K562 treated with DMSO at 1 percent for 12 hours (cell line): ENCODE measurements around the gene SFT2D3. TPM values are rescaled to one million over a fixed set of nuclear protein-coding genes. Genes with fewer than 3 reads are reported as not detected.

ENCODE experiments used
- total RNA-seq: library from RNA; unstranded; fragments of 300-600 nt; gene quantifications from 2 replicates; pipeline ENCODE4 v1.2.3, GENCODE V29; 2022; ENCODE audit not compliant: insufficient read depth

Gene SFT2D3, protein sequence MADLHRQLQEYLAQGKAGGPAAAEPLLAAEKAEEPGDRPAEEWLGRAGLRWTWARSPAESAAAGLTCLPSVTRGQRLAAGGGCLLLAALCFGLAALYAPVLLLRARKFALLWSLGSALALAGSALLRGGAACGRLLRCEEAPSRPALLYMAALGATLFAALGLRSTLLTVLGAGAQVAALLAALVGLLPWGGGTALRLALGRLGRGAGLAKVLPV
- total RNA-seq, result 10.1 and 11.3 TPM in 2 replicates

DNA sequence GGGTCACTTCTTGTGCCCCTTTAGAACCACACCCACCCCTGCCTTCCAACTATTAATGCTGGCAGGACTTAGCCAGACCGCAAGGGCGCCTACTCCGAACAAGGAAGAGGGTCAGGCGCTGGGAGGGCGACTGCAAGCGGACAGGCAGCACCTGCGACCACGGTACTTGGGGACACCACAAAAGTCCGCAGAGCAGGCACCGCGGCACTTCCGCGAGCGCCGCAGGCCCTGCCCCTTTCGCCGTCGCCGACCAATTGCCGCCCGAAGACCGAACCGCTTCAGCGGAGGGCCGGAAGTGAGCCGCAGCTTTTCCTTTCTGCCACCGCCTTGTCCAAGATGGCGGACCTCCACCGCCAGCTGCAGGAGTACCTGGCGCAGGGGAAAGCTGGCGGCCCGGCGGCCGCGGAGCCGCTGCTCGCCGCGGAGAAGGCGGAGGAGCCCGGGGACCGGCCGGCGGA is at the start of gene SFT2D3:
SFT2D3 (plus strand) TSS at position 305 of the 458 bp plus-strand sequence; CDS start at position 337, 32 bp downstream.

DNA sequence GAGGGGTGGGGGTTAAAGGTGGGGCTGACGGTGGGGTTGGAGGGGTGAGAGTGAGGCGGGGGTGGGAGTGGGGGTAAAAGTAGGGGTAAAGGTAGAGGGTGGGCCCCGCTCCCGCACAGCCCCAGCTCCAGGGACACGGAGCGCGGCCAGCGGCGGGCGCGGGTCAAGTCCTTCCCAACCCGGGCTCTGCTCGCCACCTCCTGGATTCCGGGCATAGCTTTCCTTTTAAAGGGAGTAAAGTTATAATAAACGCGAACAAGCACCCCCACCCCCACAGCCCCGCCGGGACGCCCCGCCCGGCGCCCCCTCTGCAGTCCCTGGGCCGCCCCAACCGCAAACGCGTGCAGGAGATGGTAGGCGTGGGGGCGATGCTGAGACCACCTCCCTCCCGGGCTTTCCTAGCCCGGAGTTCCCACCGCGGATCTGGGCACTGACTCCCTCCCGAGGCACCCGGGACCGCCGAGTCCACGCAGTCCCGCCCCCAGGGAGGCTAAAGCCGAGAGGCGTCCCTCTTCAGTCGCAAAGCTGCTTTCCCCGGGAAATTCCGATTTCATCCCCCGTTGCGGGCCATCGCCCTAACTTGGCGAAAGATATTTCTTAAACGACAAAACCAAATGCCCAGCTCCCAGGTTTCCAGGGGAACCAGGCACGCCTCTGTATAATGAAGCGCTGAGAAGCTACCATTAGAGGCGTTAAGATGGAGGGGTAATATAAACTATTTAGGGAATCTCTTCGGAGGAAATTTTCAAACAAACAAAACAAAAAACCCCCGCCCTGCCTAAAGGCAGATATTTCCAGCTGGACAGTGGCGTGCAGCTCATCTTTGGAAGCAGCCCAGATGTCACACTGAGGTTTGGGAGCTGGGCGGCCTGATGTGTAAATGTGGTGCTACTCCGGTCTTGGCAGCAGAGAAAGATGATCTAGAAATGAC is 25.7 kb upstream of the SFT2D3 start, which contains the start of gene LIMS2:
LIMS2 (minus strand) TSS at position 200 of the 931 bp plus-strand sequence. CDS start 506 bp downstream, outside the sequence.

Other genes starting within 250 kb of the SFT2D3 start
- 22.4 and 43.1 TPM in 2 replicates for gene IWS1, start 175.0 kb upstream of the SFT2D3 start, total RNA-seq
- gene MYO7B, start 165.8 kb upstream of the SFT2D3 start, total RNA-seq, result not detected in 2 replicates
- not detected in 2 replicates for gene GPR17, start 55.3 kb upstream of the SFT2D3 start, total RNA-seq
- gene LIMS2, start 26.0 kb upstream of the SFT2D3 start, total RNA-seq, result not detected in 2 replicates
- gene WDR33, start 109.7 kb downstream of the SFT2D3 start, total RNA-seq, result 9.5 and 19.6 TPM in 2 replicates
- 22.1 and 35.3 TPM in 2 replicates for gene POLR2D, start 156.7 kb downstream of the SFT2D3 start, total RNA-seq
- gene AMMECR1L, start 184.5 kb downstream of the SFT2D3 start, total RNA-seq, result 4.5 and 11.4 TPM in 2 replicates